K562 (cell line): ENCODE data around the gene BBS1. TPM values are rescaled to one million over a fixed set of nuclear protein-coding genes. Genes with fewer than 3 reads are reported as not detected.

Source experiments
- ATAC-seq: fragments of 200-7000 bp; cut with Tn5 transposase; 3 replicates; pipeline ENCODE4 v1.9.1; 2020; ENCODE audit warnings: moderate library complexity
- BruUV-seq: library from RNA; stranded (reverse); fragments of 400-500 nt; replicated peaks from 2 replicates; lab custom pipeline; 2021; lab: Mats Ljungman, UMichigan
- CTCF ChIA-PET: fragments of 300-600 bp; formaldehyde crosslinking; extraction: SDS; loops from one replicate; lab custom pipeline; 2021; ENCODE audit warnings: low intra/inter-chr PET ratio; lab: Yijun Ruan, JAX
- POLR2A ChIA-PET: fragments of 300-600, 350-650 bp; sonication (Branson Sonifier 250); formaldehyde crosslinking; extraction: SDS; loops from one replicate; lab custom pipeline; 2021; ENCODE audit warnings: antibody characterized with exemption, inconsistent platforms; lab: Yijun Ruan, JAX
- DNase-seq, 4 experiments: peaks; one replicate each; pipeline versions ENCODE4 v3.0.0 to v3.0.0-alpha.2; 2011 to 2018; ENCODE audit warnings: low spot score in 3 of 4, mixed read lengths in 3 of 4; ENCODE audit errors: extremely low read depth in 1 of 4
- FAIRE-seq: peaks from 2 replicates; lab custom pipeline; 2011; peaks lifted over from hg19 to GRCh38; lab: Jason Lieb, UNC
- H2AFZ ChIP-seq: 2 replicates; pipeline ENCODE4 v1.6.0; 2011; ENCODE audit warnings: low read depth, low read length, control low read depth, inconsistent platforms
- H3K27ac ChIP-seq: fragments of 200-600 bp; 3 replicates; pipeline ENCODE4 v1.8.0; 2011; ENCODE audit warnings: low read depth, mild to moderate bottlenecking, control low read depth, inconsistent platforms, low read length, moderate library complexity, mixed read lengths; ENCODE audit errors: extremely low read depth
- H3K27me3 ChIP-seq, 2 experiments: fragments of 300-600 bp in 1 of 2; 2 replicates in 1 of 2; 3 replicates in 1 of 2; pipeline versions ENCODE4 v1.6.0 to v1.8.0; 2011; ENCODE audit warnings: inconsistent platforms in 2 of 2, low read length in 2 of 2, mild to moderate bottlenecking in 1 of 2, mixed read lengths in 1 of 2, moderate library complexity in 1 of 2; ENCODE audit not compliant: control insufficient read depth in 2 of 2, insufficient read depth in 2 of 2
- H3K36me3 ChIP-seq: fragments of 300-600 bp; 3 replicates; pipeline ENCODE4 v1.8.0; 2011; ENCODE audit warnings: mild to moderate bottlenecking, low read length, inconsistent platforms; ENCODE audit not compliant: control insufficient read depth, insufficient read depth
- H3K4me1 ChIP-seq, 2 experiments: fragments of 200-600 bp in 1 of 2; replicated peaks in 1 of 2; 2 replicates in 1 of 2; 3 replicates in 1 of 2; pipeline versions ENCODE4 v1.5.1 to v1.8.0; 2011; ENCODE audit warnings: inconsistent platforms in 2 of 2, low read length in 2 of 2, mild to moderate bottlenecking in 1 of 2, mixed read lengths in 1 of 2, moderate library complexity in 1 of 2; ENCODE audit not compliant: control insufficient read depth in 2 of 2, insufficient read depth in 2 of 2
- H3K4me2 ChIP-seq: 2 replicates; pipeline ENCODE4 v1.6.1; 2011; ENCODE audit warnings: low read length, control low read depth, inconsistent platforms, mixed read lengths; ENCODE audit not compliant: insufficient read depth
- H3K4me3 ChIP-seq: fragments of 200-600 bp; sonication (generic), shearing (Covaris generic); 2 replicates; pipeline ENCODE4 v1.5.1; 2016; ENCODE audit warnings: control low read depth, inconsistent platforms
- H3K79me2 ChIP-seq: fragments of 200-600 bp; 3 replicates; pipeline ENCODE4 v1.8.0; 2011; ENCODE audit warnings: low read length, inconsistent platforms; ENCODE audit not compliant: control insufficient read depth, insufficient read depth
- H3K9ac ChIP-seq, 2 experiments: 2 replicates each; pipeline versions ENCODE4 v1.6.0 to v1.6.1; 2011; ENCODE audit warnings: low read depth in 2 of 2, low read length in 2 of 2, control low read depth in 1 of 2, inconsistent platforms in 1 of 2, mild to moderate bottlenecking in 1 of 2, mixed read lengths in 1 of 2; ENCODE audit not compliant: insufficient read depth in 1 of 2
- H3K9me1 ChIP-seq: one replicate; pipeline ENCODE4 v1.6.0; 2011; ENCODE audit warnings: inconsistent platforms, mild to moderate bottlenecking, low read length, moderate library complexity; ENCODE audit not compliant: control insufficient read depth, insufficient read depth
- H3K9me3 ChIP-seq: replicated peaks from 2 replicates; pipeline ENCODE4 v1.5.1; 2011; ENCODE audit warnings: low read depth, low read length, inconsistent platforms; ENCODE audit not compliant: control insufficient read depth, insufficient read depth
- H4K20me1 ChIP-seq: replicated peaks from 2 replicates; pipeline ENCODE4 v1.6.1; 2011; ENCODE audit warnings: low read length, inconsistent platforms, mixed read lengths; ENCODE audit not compliant: control insufficient read depth, insufficient read depth
- BRD4 ChIP-seq: fragments of 200-600 bp; sonication (generic); IDR thresholded peaks from 2 replicates; pipeline ENCODE4 v1.6.1; 2017; ENCODE audit warnings: inconsistent platforms
- NR2C2 ChIP-seq, 2 experiments: fragments of 200-800 bp in 1 of 2; sonication (Bioruptor generic) in 1 of 2; sonication (generic) in 1 of 2; formaldehyde crosslinking in 1 of 2; IDR thresholded peaks; 2 replicates each; pipeline versions ENCODE4 v1.6.1 to v1.8.0; 2016 to 2022; ENCODE audit warnings: mild to moderate bottlenecking in 1 of 2, missing compliant biosample characterization in 1 of 2, missing genetic modification characterization in 1 of 2, missing genetic modification reagents in 1 of 2
- WGBS: fragments of 100-300 bp; shearing (Covaris generic); methylation state at CpG from one replicate; pipeline ENCODE4 v1.1.6; 2016; ENCODE audit warnings: low coverage, mixed read lengths; ENCODE audit not compliant: insufficient coverage; ENCODE audit errors: missing lambda C conversion rate; 5-methylcytosine and 5-hydroxymethylcytosine counted together
- in situ Hi-C: fragments of 300-500 bp; cut with MboI; formaldehyde crosslinking; loops from 4 replicates; pipeline ENCODE4 v1.15.0; 2018; ENCODE audit warnings: inconsistent platforms, mixed read lengths
- intact Hi-C: fragments of 100-400 bp; cut with micrococcal nuclease; formaldehyde crosslinking; loops from 2 replicates; pipeline ENCODE4 v1.14.2; 2022
- polyA plus RNA-seq, 8 experiments: library from polyadenylated mRNA; depleted of rRNA in 4 of 8; stranded (reverse) in 5 of 8; unstranded in 3 of 8; fragments of >200 nt; fragmentation: Nextera tagmentation in 2 of 8; fragmentation: Illumina TruSeq in 1 of 8; extraction: Ambion mirVana in 2 of 8; extraction: Trizol in 1 of 8; gene quantifications; 2 replicates each; pipeline versions ENCODE4 v1.2.1 to v1.2.3, GENCODE V29; 2011 to 2014; ENCODE audit warnings: inconsistent platforms in 1 of 8, missing spikeins in 1 of 8
- total RNA-seq, 7 experiments: library from RNA; depleted of rRNA in 6 of 7; stranded (reverse); fragments of >200 nt in 6 of 7; fragmentation: Illumina TruSeq in 2 of 7; extraction: Trizol in 2 of 7; gene quantifications; 2 replicates each; pipeline versions ENCODE4 v1.2.1 to v1.2.3, GENCODE V29; 2011 to 2021; ENCODE audit warnings: low replicate concordance in 1 of 7
- TF ChIP-seq, protein P1 (sequence below): fragments of 450-650 bp; IDR thresholded peaks from 2 replicates; pipeline ENCODE4 v1.6.1; 2016; ENCODE audit warnings: borderline replicate concordance
- TF ChIP-seq, protein P2 (sequence below): fragments of 250-450 bp; sonication (Bioruptor Pico); IDR thresholded peaks from 2 replicates; pipeline ENCODE4 v1.5.0; 2022; ENCODE audit warnings: mild to moderate bottlenecking

Gene BBS1
- total and polyA plus RNA-seq, 9 of the 15 experiments (the other 6 are each of a cell fraction or from before 2014, with no cell fraction given) = 9.0 to 19.8 (median 12.1) TPM

DNA sequence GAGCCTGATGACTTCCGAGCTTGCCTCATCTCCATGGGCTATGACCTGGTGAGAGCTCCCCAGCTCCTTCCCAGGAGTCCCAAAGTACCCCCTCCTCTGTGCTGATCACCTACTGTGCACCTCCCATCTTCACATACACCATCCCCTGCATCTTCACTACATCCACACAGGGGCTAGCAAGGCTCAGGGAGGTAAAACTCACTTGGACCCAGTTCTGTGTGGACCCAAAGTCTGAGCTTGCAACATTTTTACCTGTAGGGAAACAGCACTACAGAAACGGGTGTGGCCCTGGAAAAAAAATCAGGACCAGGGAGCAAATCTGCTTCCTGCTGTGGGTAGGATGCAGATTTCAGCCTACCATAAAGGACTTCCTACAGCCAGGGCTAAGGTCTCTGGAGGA lies 51.8 kb downstream of the BBS1 start (continued):
- TF ChIP-seq, protein P1, sequence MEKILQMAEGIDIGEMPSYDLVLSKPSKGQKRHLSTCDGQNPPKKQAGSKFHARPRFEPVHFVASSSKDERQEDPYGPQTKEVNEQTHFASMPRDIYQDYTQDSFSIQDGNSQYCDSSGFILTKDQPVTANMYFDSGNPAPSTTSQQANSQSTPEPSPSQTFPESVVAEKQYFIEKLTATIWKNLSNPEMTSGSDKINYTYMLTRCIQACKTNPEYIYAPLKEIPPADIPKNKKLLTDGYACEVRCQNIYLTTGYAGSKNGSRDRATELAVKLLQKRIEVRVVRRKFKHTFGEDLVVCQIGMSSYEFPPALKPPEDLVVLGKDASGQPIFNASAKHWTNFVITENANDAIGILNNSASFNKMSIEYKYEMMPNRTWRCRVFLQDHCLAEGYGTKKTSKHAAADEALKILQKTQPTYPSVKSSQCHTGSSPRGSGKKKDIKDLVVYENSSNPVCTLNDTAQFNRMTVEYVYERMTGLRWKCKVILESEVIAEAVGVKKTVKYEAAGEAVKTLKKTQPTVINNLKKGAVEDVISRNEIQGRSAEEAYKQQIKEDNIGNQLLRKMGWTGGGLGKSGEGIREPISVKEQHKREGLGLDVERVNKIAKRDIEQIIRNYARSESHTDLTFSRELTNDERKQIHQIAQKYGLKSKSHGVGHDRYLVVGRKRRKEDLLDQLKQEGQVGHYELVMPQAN = no peak
- no peak for TF ChIP-seq BRD4

DNA sequence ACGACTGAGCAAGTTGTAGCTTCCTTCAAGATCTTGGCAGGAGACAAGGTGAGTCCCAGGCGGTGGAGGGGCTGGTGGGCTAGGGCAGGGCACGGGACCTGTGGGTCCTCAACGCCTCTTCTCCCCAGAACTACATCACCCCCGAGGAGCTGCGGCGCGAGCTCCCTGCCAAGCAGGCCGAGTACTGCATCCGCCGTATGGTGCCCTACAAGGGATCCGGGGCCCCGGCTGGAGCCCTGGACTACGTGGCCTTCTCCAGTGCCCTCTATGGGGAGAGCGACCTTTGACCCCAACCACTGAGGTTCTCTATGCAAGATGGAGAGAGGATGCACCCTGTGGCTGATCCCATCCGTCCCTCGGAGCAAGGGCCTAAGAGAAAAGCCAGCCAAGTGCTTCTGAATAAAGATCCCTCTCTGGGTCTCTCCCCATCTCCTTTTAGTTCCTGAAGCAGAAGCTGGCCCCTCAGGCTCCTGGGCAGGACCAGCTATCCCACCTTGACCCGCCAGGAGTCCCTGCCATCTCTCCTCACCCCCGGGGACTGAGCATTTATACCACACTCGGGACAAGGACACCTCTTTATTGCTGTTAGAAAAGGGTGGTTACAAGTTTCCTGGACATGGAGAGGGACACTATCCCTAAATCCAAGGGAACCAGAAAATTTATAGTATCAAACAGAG lies 52.6 kb downstream of the BBS1 start:
- 43% methylated on average over 18 of the region's 20 CpGs for WGBS
- H2AFZ ChIP-seq = no peak overlapping the region
- peaks cover 12 to 37% of the 10 kb centered on the region in 2 experiments; a peak in 4 of 5 replicates for H3K4me1 ChIP-seq
- DNase-seq (no peak), FAIRE-seq (no peak)
- intact Hi-C loops (no loop called here), in situ Hi-C loops (no loop called here)
- BruUV-seq = no TSS peak
- H4K20me1 ChIP-seq = no peaks in the 10 kb centered on the region
- H3K9me3 ChIP-seq = no peaks in the 10 kb centered on the region
- H3K9ac ChIP-seq = no peak overlapping the region
- no peaks in the 10 kb centered on the region for H3K79me2 ChIP-seq
- ChIA-PET CTCF (no interaction called here), POLR2A (interaction anchor here (0.6 to 1.6 kb wide), 5 partner anchors 14 to 462 kb away, joined by 3 to 7 read pairs (median 4); partner anchors contain the start of genes ACTN3 and ZDHHC24)
- H3K4me3 ChIP-seq = no peak overlapping the region
- peaks cover 0 to 10% of the 10 kb centered on the region in 2 experiments; a peak in 2 of 5 replicates for H3K27me3 ChIP-seq
- H3K9me1 ChIP-seq = no peaks in the 10 kb centered on the region
- no peaks in the 10 kb centered on the region for H3K36me3 ChIP-seq
- no peak overlapping the region for H3K27ac ChIP-seq
- no peak overlapping the region for H3K4me2 ChIP-seq
- no peak for TF ChIP-seq NR2C2 (CRISPR knock-in tag; IDR thresholded peaks at IDR 0.05)
- TF ChIP-seq NR2C2 (tag; IDR thresholded peaks at IDR 0.05) = peak; percentile 25; the same call in 1 of the 2 replicates
- TF ChIP-seq, protein P2, sequence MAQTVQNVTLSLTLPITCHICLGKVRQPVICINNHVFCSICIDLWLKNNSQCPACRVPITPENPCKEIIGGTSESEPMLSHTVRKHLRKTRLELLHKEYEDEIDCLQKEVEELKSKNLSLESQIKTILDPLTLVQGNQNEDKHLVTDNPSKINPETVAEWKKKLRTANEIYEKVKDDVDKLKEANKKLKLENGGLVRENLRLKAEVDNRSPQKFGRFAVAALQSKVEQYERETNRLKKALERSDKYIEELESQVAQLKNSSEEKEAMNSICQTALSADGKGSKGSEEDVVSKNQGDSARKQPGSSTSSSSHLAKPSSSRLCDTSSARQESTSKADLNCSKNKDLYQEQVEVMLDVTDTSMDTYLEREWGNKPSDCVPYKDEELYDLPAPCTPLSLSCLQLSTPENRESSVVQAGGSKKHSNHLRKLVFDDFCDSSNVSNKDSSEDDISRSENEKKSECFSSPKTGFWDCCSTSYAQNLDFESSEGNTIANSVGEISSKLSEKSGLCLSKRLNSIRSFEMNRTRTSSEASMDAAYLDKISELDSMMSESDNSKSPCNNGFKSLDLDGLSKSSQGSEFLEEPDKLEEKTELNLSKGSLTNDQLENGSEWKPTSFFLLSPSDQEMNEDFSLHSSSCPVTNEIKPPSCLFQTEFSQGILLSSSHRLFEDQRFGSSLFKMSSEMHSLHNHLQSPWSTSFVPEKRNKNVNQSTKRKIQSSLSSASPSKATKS (CRISPR knock-in tag) = no peak
- TF ChIP-seq, all 486 proteins: peak for 1
- no peak for ATAC-seq
